Measurements from ENCODE around the gene VPS13D. TPM values are rescaled to one million over a fixed set of nuclear protein-coding genes. Genes with fewer than 3 reads are reported as not detected.

Gene VPS13D, protein sequence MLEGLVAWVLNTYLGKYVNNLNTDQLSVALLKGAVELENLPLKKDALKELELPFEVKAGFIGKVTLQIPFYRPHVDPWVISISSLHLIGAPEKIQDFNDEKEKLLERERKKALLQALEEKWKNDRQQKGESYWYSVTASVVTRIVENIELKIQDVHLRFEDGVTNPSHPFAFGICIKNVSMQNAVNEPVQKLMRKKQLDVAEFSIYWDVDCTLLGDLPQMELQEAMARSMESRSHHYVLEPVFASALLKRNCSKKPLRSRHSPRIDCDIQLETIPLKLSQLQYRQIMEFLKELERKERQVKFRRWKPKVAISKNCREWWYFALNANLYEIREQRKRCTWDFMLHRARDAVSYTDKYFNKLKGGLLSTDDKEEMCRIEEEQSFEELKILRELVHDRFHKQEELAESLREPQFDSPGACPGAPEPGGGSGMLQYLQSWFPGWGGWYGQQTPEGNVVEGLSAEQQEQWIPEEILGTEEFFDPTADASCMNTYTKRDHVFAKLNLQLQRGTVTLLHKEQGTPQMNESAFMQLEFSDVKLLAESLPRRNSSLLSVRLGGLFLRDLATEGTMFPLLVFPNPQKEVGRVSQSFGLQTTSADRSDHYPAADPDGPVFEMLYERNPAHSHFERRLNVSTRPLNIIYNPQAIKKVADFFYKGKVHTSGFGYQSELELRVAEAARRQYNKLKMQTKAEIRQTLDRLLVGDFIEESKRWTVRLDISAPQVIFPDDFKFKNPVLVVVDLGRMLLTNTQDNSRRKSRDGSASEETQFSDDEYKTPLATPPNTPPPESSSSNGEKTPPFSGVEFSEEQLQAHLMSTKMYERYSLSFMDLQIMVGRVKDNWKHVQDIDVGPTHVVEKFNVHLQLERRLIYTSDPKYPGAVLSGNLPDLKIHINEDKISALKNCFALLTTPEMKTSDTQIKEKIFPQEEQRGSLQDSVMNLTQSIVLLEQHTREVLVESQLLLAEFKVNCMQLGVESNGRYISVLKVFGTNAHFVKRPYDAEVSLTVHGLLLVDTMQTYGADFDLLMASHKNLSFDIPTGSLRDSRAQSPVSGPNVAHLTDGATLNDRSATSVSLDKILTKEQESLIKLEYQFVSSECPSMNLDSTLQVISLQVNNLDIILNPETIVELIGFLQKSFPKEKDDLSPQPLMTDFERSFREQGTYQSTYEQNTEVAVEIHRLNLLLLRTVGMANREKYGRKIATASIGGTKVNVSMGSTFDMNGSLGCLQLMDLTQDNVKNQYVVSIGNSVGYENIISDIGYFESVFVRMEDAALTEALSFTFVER (N-terminal part only)
- total RNA-seq (2012; rRNA removed): 21.4 and 25.1 TPM in 2 replicates

DNA sequence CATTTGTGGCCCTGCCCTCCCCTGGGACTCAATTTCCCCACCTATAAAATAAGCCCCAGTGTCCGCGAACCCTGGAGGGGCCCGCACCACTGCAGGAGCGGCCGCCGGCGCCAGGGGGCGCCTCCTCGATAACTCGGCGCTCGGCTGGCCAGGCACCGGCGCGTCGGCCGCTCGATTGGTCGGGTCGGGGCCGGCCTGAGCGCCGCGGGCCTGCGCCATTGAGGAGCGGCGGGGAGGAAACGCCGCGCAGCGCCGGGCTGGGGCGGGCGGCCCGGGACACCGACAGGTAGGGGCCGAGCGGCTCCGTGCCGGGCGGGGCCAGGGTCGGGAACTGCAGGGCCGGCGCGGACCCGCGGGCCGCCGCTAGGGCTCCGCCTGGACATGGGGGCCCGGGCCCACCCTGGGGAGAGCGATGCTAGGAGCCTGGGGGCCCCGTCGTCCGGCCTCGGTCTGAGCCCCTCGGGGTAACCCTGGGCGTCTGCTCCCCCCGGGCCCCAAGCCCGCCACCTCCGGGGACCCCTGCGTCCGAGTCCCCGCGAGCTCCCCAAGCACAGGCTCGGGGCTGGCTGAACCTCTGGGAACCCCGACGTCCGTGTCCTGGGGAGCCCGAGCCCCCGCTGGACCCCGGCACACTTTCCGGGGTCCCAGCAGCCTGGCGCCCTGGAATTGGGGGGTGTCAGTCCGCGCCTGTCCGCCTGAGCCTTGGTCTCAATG, at the start of gene VPS13D:
Gene VPS13D (plus strand): TSS at position 196 of the 714 bp plus-strand sequence. CDS start 4,237 bp downstream, outside the sequence.
- H3K4me2 ChIP-seq (ENCODE audit: low read length): peak within 1 kb of the TSS; percentile 84
- H3K4me1 ChIP-seq (ENCODE audit: control insufficient read depth, insufficient read depth, low read length): peaks cover 10% of the 10 kb centered on the region
- peak within 1 kb of the TSS; percentile 97 for H3K9ac ChIP-seq (ENCODE audit: low read depth, low read length)
- peaks cover 3% of the 10 kb centered on the region for H3K27me3 ChIP-seq (ENCODE audit: control insufficient read depth, insufficient read depth, low read length)
- H3K9me3 ChIP-seq (replicated peaks; ENCODE audit: low read length): no peaks in the 10 kb centered on the region
- H3K4me3 ChIP-seq (ENCODE audit: low read length): peak within 1 kb of the TSS; percentile 98
- H3K36me3 ChIP-seq (ENCODE audit: insufficient read depth, low read length): peaks cover 6% of the 10 kb centered on the region

DNA sequence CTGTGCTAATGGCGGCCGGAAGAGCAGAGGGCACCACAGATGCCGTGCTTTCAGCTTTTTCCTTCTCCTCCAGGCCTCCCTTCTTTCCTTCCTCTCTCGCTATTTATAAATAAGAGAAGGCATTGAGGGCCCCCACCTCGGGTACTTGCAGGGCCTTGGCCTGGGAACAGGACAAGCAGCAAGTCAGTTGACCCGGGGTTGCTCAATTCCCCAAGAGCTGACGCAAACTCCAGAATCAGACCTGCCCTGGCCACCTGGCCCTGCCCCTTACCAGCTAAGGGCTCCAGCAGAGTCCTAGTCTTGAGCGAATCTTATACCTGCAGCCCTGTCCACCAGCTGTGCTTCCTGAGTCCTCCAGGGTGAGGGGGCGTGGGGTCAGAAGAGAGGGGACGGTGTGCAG, 49.5 kb upstream of the VPS13D start:
- H3K9me3 ChIP-seq (replicated peaks; ENCODE audit: low read length): no peaks in the 10 kb centered on the region
- no peaks in the 10 kb centered on the region for H3K27me3 ChIP-seq (ENCODE audit: control insufficient read depth, insufficient read depth, low read length)
- H3K4me1 ChIP-seq (ENCODE audit: control insufficient read depth, insufficient read depth, low read length): peaks cover 35% of the 10 kb centered on the region
- no peaks in the 10 kb centered on the region for H3K36me3 ChIP-seq (ENCODE audit: insufficient read depth, low read length)
- H3K4me2 ChIP-seq (ENCODE audit: low read length): no peak overlapping the region
- no peak overlapping the region for H3K9ac ChIP-seq (ENCODE audit: low read depth, low read length)
- no peak overlapping the region for H3K4me3 ChIP-seq (ENCODE audit: low read length)

DNA sequence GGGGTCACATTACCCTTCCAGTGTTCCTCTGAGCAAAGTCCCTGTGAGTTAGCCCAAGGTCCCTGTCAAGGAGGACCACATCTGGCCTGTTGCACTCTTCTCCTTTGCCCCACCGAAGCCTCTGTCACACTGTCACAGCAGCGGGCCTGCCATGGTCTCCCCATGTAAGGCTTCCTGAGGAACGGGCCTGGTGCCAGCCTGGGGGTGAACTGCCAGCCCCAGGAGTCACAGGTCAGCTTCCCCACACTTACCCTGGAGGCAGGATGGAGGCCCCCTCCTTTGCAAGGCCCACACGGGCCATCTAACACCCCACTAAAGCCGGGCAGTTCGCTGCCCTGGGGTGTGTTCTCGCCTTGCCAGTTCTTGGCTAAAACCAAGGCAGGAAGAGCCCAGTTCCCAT, 48.9 kb upstream of the VPS13D start:
- Histone ChIP-seq H3K4me2 (ENCODE audit: low read length) (no peak overlapping the region), H3K36me3 (ENCODE audit: insufficient read depth, low read length) (no peaks in the 10 kb centered on the region), H3K4me1 (ENCODE audit: control insufficient read depth, insufficient read depth, low read length) (peaks cover 41% of the 10 kb centered on the region), H3K27me3 (ENCODE audit: control insufficient read depth, insufficient read depth, low read length) (no peaks in the 10 kb centered on the region), H3K9me3 (replicated peaks; ENCODE audit: low read length) (no peaks in the 10 kb centered on the region), H3K4me3 (ENCODE audit: low read length) (no peak overlapping the region), H3K9ac (ENCODE audit: low read depth, low read length) (no peak overlapping the region)

DNA sequence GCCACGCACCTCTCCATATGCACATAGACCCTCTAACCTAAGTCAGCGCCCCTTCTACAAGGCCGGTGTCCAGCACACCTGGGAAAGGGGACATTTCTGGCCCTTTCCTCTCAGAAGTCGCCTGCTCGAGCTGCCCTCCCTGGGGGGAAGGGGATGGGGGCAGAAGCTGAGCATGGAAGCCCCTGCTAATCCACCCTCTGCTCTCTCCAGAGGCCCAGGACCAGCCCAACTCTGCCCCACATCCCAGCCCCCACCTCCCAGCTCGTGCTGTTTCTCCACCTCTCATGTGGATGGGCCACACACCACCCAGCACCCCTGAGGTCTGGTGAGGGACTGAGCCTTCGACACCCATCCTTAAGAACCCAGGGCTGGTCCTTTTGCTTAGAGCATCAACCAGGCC, 48.3 kb upstream of the VPS13D start:
- Histone ChIP-seq H3K4me3 (ENCODE audit: low read length) (no peak overlapping the region), H3K36me3 (ENCODE audit: insufficient read depth, low read length) (no peaks in the 10 kb centered on the region), H3K4me1 (ENCODE audit: control insufficient read depth, insufficient read depth, low read length) (peaks cover 45% of the 10 kb centered on the region), H3K4me2 (ENCODE audit: low read length) (no peak overlapping the region), H3K27me3 (ENCODE audit: control insufficient read depth, insufficient read depth, low read length) (no peaks in the 10 kb centered on the region), H3K9me3 (replicated peaks; ENCODE audit: low read length) (no peaks in the 10 kb centered on the region), H3K9ac (ENCODE audit: low read depth, low read length) (no peak overlapping the region)

DNA sequence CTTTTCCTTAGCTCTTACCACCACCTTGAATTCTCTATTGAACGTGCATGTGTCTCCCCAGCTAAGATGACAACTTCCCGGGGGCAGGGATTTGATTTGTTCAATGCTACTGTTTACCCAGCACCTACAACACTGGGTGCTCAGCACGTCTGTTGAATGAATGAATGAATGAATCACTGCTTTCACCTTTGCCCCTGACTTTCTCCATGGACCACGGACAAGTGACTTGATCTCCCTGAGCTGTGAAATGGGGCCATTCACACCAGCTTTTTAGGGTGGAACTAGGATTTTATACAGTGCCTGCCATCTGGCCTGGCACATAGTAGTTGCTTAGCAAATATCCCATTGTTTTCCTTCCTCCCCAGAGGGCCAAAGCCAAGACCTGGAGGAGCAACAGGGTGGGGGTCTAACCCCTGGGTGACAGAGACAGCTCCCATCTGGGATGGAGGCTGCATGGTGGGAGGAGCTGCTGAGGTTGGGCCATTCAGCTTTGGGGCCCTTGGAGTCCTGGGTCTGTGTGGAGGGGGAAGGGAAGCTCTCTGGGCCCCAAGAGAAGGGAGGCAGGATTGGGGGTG, 47.3 kb upstream of the VPS13D start:
- H3K4me1 ChIP-seq (ENCODE audit: control insufficient read depth, insufficient read depth, low read length): peaks cover 44% of the 10 kb centered on the region
- no peak overlapping the region for H3K4me2 ChIP-seq (ENCODE audit: low read length)
- H3K4me3 ChIP-seq (ENCODE audit: low read length): no peak overlapping the region
- no peaks in the 10 kb centered on the region for H3K36me3 ChIP-seq (ENCODE audit: insufficient read depth, low read length)
- no peak overlapping the region for H3K9ac ChIP-seq (ENCODE audit: low read depth, low read length)
- H3K9me3 ChIP-seq (replicated peaks; ENCODE audit: low read length): no peaks in the 10 kb centered on the region
- H3K27me3 ChIP-seq (ENCODE audit: control insufficient read depth, insufficient read depth, low read length): no peaks in the 10 kb centered on the region

DNA sequence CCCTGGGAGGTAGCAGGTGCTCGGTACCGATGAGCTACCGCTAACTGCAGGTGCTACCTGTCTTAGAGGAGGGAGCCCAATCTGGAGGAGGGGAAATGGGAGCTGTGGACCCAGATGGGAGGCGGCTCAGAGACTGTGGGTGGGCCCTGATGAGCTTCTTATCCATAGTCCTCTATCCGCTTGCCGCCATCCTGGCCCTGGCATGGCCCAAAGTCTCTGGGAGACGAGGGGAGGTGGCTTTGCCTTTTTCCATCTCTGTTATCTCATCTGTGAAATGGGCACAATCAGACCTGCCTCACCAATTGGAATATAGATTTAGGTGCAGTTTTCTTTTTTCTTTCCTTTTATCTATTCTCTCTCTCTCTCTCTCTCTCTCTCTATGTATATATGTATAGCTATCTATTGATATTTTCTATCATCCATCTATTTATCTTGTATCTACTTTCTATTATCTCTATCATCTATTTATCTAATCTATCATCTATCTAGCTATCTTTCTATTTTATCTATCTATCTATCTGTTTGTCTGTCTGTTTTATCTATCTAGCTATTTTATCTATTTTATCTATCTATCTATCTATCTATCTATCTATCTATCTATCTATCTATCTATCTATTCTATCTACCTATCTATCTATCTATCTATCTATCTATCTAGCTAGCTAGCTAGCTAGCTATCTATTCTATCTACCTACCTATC, 46.6 kb upstream of the VPS13D start:
- H3K9ac ChIP-seq (ENCODE audit: low read depth, low read length): no peak overlapping the region
- H3K4me2 ChIP-seq (ENCODE audit: low read length): no peak overlapping the region
- peaks cover under 1% of the 10 kb centered on the region for H3K27me3 ChIP-seq (ENCODE audit: control insufficient read depth, insufficient read depth, low read length)
- no peaks in the 10 kb centered on the region for H3K9me3 ChIP-seq (replicated peaks; ENCODE audit: low read length)
- no peaks in the 10 kb centered on the region for H3K36me3 ChIP-seq (ENCODE audit: insufficient read depth, low read length)
- no peak overlapping the region for H3K4me3 ChIP-seq (ENCODE audit: low read length)
- H3K4me1 ChIP-seq (ENCODE audit: control insufficient read depth, insufficient read depth, low read length): peaks cover 37% of the 10 kb centered on the region

DNA sequence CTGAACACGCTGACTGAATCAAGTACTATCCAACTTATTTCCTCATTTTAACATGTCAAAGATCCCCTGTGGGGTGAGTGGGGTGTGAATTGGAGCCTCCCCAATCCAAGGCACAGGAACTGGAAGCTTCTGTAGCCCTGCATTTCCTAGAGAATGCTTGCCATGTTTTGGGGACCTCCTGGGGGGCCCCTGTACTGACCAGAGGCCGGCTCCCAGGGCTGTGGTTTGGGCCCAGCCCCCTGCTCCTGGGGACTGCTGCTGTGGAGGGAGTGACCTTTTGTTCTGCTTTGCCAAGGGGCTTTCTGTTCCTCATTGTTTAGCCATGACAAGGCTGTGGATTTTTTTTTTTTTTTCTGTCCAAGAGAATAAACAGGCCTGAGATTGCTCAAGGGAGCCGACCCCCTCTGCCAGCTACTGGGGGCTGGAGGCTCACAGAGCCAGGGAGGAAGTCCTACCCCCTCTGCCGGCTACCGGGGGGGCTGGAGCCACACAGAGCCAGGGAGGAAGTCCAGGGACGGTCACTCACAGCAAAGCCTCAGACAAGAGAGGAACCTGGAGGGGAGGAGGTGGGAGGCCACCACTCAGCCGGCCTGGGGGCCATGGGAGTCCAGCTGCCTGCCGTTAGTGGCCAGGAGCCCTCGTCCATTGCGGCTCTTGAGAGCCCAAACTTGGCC, 45.7 kb upstream of the VPS13D start:
- Histone ChIP-seq H3K36me3 (ENCODE audit: insufficient read depth, low read length) (no peaks in the 10 kb centered on the region), H3K4me2 (ENCODE audit: low read length) (peak overlapping the region; percentile 66), H3K9ac (ENCODE audit: low read depth, low read length) (peak overlapping the region; percentile 78), H3K27me3 (ENCODE audit: control insufficient read depth, insufficient read depth, low read length) (peaks cover 8% of the 10 kb centered on the region), H3K4me1 (ENCODE audit: control insufficient read depth, insufficient read depth, low read length) (peaks cover 28% of the 10 kb centered on the region), H3K9me3 (replicated peaks; ENCODE audit: low read length) (no peaks in the 10 kb centered on the region), H3K4me3 (ENCODE audit: low read length) (peak overlapping the region; percentile 26)

DNA sequence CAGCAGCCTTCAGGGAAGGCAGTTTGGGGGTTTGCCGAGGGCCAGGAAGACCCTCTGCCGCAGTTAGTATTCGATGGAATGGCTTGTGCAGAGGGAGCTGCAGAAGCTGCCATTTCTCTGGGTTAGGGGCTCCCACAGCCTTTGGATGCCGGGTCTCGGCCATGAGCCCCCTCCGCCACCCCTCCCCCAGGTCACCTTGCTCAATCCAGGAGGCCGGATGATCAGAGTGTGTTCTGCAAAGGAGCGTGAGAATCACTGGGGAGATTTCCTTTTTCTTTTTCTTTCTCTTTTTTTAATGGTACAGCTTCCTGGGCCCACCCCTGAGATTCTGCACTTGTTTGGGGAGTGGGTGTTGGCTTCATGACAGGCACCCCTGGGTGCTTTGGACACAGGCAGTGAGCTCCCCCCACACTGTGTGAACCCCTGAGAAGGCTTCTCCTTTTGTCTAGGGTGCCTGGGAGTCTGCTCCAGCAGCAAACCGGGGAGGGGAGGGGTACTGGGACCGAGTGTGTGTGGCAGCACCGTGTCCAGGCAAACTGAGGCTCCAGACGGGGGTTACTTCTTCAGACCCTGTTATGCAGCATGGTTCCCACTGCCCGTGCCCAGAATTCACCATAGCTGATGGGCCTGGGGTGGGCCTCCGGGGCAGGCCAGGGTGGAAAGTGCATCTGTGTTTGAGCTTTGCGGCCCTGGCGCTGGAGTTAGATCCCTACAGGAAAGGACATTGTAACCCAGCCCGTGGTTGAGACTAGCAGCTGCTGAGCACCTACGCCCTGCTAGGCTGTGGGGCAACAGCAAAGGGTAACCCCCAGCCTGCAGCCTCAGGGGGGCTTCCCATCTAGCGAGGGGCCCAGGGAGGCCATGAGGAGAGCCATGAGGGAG, 44.6 kb upstream of the VPS13D start:
- Histone ChIP-seq H3K9me3 (replicated peaks; ENCODE audit: low read length) (no peaks in the 10 kb centered on the region), H3K4me2 (ENCODE audit: low read length) (peak overlapping the region; percentile 66), H3K27me3 (ENCODE audit: control insufficient read depth, insufficient read depth, low read length) (peaks cover 16% of the 10 kb centered on the region), H3K36me3 (ENCODE audit: insufficient read depth, low read length) (no peaks in the 10 kb centered on the region), H3K9ac (ENCODE audit: low read depth, low read length) (peak overlapping the region; percentile 78), H3K4me3 (ENCODE audit: low read length) (no peak overlapping the region), H3K4me1 (ENCODE audit: control insufficient read depth, insufficient read depth, low read length) (peaks cover 27% of the 10 kb centered on the region)

DNA sequence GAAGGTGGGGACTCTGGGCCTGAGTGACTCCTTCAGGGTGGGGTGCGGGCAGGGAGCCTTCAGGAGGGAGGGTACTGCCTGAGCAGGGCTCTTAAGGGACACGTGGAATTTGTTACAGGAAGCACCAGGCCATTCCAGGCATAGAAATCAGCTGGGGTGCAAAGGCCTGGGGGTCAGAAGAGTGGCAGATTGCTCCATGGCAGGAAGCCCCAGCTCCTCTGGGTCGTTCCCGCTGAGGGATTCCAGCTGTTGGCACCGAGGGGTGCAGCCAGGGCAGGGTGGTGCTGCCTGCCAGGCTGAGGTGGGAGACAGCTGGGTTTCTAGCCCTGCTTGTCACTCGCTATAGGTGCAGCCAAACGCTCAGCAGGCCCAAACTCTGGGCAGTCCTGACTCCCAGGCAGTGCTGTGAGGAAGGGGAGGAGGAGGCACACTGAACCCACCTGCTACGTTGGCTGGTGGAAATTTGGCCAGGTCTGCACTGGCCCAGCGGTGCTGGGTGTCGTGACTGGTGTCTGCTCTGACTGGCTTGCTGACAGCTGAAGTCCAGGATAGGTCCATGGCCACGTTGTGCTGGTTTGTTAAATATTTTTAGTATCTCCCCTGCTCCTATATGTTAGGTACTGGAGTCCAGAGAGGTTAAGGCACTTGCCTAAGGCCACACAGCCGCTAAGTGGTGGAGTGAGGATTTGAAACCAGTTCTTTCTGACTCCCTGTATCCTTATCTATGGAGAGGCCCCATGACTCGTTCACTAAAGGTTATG, 43.7 kb upstream of the VPS13D start:
- Histone ChIP-seq H3K9ac (ENCODE audit: low read depth, low read length) (no peak overlapping the region), H3K9me3 (replicated peaks; ENCODE audit: low read length) (no peaks in the 10 kb centered on the region), H3K4me2 (ENCODE audit: low read length) (no peak overlapping the region), H3K27me3 (ENCODE audit: control insufficient read depth, insufficient read depth, low read length) (peaks cover 16% of the 10 kb centered on the region), H3K4me1 (ENCODE audit: control insufficient read depth, insufficient read depth, low read length) (peaks cover 27% of the 10 kb centered on the region), H3K4me3 (ENCODE audit: low read length) (no peak overlapping the region), H3K36me3 (ENCODE audit: insufficient read depth, low read length) (no peaks in the 10 kb centered on the region)

Measured in skeletal muscle satellite cell (primary cell).